Esophagus squamous epithelium (tissue), 5 donors: ENCODE data around the gene ERG. TPM values are rescaled to one million over a fixed set of nuclear protein-coding genes. Genes with fewer than 3 reads are reported as not detected.

Experiments used
- DNase-seq: peaks from one replicate; lab custom pipeline; 2025; lab: John Stamatoyannopoulos, UW
- H3K27ac ChIP-seq, 4 donors: fragments of 200-600 bp; sonication (generic); one replicate each; pipeline ENCODE4 v1.5.1; 2016 to 2019; ENCODE audit warnings: mild to moderate bottlenecking in 1 of 4
- H3K27me3 ChIP-seq, 4 donors: fragments of 200-600 bp; sonication (generic); 1 replicate in 3 of 4; 2 replicates in 1 of 4; pipeline versions ENCODE4 v1.5.1 to v1.6.0; 2017 to 2021; ENCODE audit warnings: antibody characterized with exemption in 1 of 4
- H3K36me3 ChIP-seq, 3 donors: fragments of 200-600 bp; sonication (generic); one replicate each; pipeline ENCODE4 v1.5.1; 2016 to 2019
- H3K4me1 ChIP-seq, 3 donors: fragments of 200-600 bp; sonication (generic); one replicate each; pipeline ENCODE4 v1.5.1; 2017 to 2019
- H3K4me3 ChIP-seq, 4 donors: fragments of 200-600 bp; sonication (generic); 1 replicate in 3 of 4; 2 replicates in 1 of 4; pipeline ENCODE4 v1.5.1; 2016 to 2019; ENCODE audit warnings: mild to moderate bottlenecking in 2 of 4, moderate library complexity in 1 of 4
- H3K9me3 ChIP-seq, 3 donors: fragments of 200-600 bp; sonication (generic); one replicate each; pipeline ENCODE4 v1.5.1; 2016 to 2019
- CTCF ChIP-seq, 6 experiments: fragments of 450-650 bp in 4 of 6; fragments of 200-600 bp in 2 of 6; sonication (generic) in 2 of 6; IDR thresholded peaks; one replicate each; pipeline ENCODE4 v1.5.1; 2016 to 2019; ENCODE audit warnings: antibody characterized with exemption in 6 of 6, mild to moderate bottlenecking in 4 of 6, moderate library complexity in 4 of 6
- POLR2A ChIP-seq, 4 donors: fragments of 450-650 bp; IDR thresholded peaks; one replicate each; pipeline ENCODE4 v1.6.1; 2017; ENCODE audit warnings: antibody characterized with exemption in 4 of 4, mild to moderate bottlenecking in 4 of 4, moderate library complexity in 3 of 4
- whole genome bisulfite sequencing, 2 donors: methylation state at CpG; one replicate each; pipeline ENCODE4 v1.1.5; 2018; 5-methylcytosine and 5-hydroxymethylcytosine counted together
- intact Hi-C: fragments of 100-400 bp; cut with DNase I; formaldehyde crosslinking; loops from one replicate; pipeline ENCODE4 v1.15.0; 2022
- total RNA-seq, 4 donors: library from RNA; depleted of rRNA; stranded (reverse); fragments of >200 nt; gene quantifications; one replicate each; pipeline ENCODE4 v1.1.0, GENCODE V29; 2016
- donor health status: DM: yes; HTN: yes; CAD: no.

The ERG gene
- total RNA-seq, 4 donors from 2014 or later, result 2.5 to 10.9 (median 8.4) TPM

DNA sequence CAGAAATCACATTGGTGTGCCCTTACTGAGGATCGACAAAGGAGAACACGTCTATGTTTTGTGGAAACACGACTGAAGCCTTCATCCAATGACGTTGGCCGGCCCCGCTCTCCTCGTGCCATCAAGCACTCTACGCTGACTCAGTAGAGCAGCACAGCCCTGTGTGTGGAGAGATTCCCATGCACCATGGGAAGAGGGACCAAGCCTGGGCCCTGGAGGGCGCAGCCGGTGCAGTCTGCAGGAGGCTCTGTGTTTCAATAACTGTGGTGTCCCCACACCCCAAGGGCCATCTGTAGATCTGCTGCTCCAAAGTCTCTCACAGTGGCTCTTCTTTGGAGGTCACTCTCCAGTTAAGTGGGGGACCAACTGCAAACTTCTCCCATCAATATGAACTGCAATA is 144.0 kb downstream of the ERG start:
- Histone ChIP-seq H3K9me3 (no peaks in the 10 kb centered on the region), H3K27me3 (peaks cover 0 to 5% (median 0%) of the 10 kb centered on the region in 4 donors), H3K4me3 (no peak overlapping the region), H3K27ac (no peak overlapping the region), H3K36me3 (no peaks in the 10 kb centered on the region), H3K4me1 (peaks cover 11 to 31% (median 14%) of the 10 kb centered on the region in 3 donors)
- TF ChIP-seq CTCF (IDR thresholded peaks at IDR 0.05), result no peak
- TF ChIP-seq POLR2A (IDR thresholded peaks at IDR 0.05), result no peak
- intact Hi-C loops, result loop anchor here (10.0 kb wide), 1 partner anchor 639 kb away; no protein-coding TSS in a partner anchor
- no peak for DNase-seq
- 82 to 93% methylated on average over 9 to 10 of the region's 10 CpGs for WGBS, 2 donors

DNA sequence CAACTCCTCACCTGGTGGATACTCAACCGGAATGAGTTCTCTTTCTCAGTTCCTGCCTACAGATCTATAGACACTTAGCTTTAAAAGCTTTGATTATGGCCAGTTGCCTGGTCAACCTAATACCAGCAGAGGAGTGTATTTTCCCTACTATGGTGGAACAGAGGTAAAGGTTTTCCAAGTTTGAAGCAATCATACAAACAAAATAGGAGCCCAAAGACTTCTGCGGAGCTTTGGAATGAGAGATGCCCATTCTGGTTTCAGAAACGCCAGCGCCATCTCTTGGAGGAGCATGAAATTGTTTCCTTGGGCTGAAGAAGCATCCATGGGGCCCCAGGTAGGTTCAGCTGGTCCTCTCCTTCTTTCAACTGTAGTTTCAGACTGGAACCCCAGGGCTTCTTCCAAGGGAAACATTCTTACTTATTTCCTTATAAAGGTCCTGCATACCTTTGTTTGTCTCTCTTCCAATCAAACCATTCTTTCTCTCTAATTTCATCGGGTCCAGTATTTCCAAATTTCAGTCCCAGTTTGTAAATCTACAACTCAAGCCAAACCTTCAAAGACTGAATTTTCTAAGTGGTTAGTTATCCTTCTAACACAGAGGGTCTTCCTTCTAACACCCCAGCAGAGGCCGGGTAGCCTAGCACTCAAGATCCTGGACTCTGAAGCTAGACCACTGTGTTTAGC is 145.6 kb downstream of the ERG start:
- peaks cover 0 to 5% (median 0%) of the 10 kb centered on the region in 4 donors for H3K27me3 ChIP-seq
- intact Hi-C loops, result loop anchor here (2.0 to 10.0 kb wide), 2 partner anchors 134 to 638 kb away; no protein-coding TSS in a partner anchor
- peak overlapping the region in 2 of 4 donors; percentile 2 to 6 for H3K4me3 ChIP-seq
- no peak for DNase-seq
- H3K27ac ChIP-seq, result peak overlapping the region; percentile 2 to 40 (median 30)
- peaks cover 11 to 31% (median 14%) of the 10 kb centered on the region in 3 donors for H3K4me1 ChIP-seq
- TF ChIP-seq CTCF (IDR thresholded peaks at IDR 0.05) (peak; percentile 40 to 90 (median 76)), POLR2A (IDR thresholded peaks at IDR 0.05) (no peak)
- H3K9me3 ChIP-seq, result no peaks in the 10 kb centered on the region
- H3K36me3 ChIP-seq, result no peaks in the 10 kb centered on the region
- 32 to 33% methylated on average over 6 of the region's 6 CpGs for WGBS, 2 donors

GRCh38 chr21:38351961-38352521 is 146.2 kb downstream of the ERG start:
- 15 to 16% methylated on average over 10 of the region's 10 CpGs for WGBS, 2 donors
- TF ChIP-seq CTCF (IDR thresholded peaks at IDR 0.05) (no peak), POLR2A (IDR thresholded peaks at IDR 0.05) (no peak)
- no peak for DNase-seq
- intact Hi-C loops, result loop anchor here (2.0 to 10.0 kb wide), 2 partner anchors 133 to 637 kb away; no protein-coding TSS in a partner anchor
- peaks cover 0 to 5% (median 0%) of the 10 kb centered on the region in 4 donors for H3K27me3 ChIP-seq
- peak overlapping the region; percentile 22 to 40 (median 36) for H3K27ac ChIP-seq
- H3K36me3 ChIP-seq, result no peaks in the 10 kb centered on the region
- H3K9me3 ChIP-seq, result no peaks in the 10 kb centered on the region
- H3K4me1 ChIP-seq, result peaks cover 11 to 31% (median 14%) of the 10 kb centered on the region in 3 donors
- H3K4me3 ChIP-seq, result peak overlapping the region in 2 of 4 donors; percentile 2 to 6

DNA sequence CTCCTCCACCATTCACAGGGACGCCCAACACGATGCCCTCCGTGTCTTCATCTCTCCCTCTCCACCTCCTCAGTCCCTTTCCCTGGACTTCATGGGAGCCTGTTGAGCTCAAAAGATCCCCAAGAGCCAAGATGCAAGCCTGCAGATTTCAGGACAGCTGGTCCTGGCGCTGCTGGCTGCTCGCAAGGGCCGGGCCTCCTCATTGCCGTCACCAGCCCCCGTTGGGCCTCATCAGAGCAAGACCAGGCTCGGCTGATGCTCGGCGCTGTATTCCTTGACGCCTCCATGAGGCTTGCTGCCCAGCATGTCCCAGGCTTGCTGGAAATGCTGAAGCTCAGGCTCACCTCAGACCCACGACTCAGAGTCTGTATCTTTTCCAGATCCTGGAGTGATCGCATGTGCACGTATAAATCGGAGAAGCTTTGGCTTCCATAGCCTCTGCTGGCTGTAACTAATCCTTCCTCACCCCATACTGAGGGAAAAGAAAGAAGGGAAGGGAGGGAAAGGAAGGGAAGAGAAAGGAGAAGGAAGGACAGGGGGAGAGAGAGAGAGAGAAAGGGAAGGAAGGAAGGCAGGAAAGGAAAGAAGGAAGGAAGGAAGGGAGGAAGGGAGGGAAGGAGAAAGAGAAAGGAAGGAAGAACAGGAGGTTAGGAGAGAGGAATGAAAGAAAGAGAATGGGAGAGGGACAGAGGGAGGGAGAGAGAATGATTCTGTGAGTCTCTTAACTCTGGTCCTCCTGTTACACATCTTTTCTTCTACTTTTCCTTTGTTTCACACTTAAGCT is 146.9 kb downstream of the ERG start:
- intact Hi-C loops, result loop anchor here (10.0 kb wide), 1 partner anchor 637 kb away; no protein-coding TSS in a partner anchor
- H3K27me3 ChIP-seq, result peaks cover 0 to 5% (median 0%) of the 10 kb centered on the region in 4 donors
- 85 to 88% methylated on average over 11 to 16 of the region's 16 CpGs for WGBS, 2 donors
- H3K27ac ChIP-seq, result peak overlapping the region in 3 of 4 donors; percentile 35 to 40 (median 38)
- no peaks in the 10 kb centered on the region for H3K9me3 ChIP-seq
- H3K4me3 ChIP-seq, result no peak overlapping the region
- TF ChIP-seq POLR2A (IDR thresholded peaks at IDR 0.05), result no peak
- no peak for TF ChIP-seq CTCF (IDR thresholded peaks at IDR 0.05)
- peaks cover 11 to 36% (median 17%) of the 10 kb centered on the region in 3 donors for H3K4me1 ChIP-seq
- H3K36me3 ChIP-seq, result no peaks in the 10 kb centered on the region
- DNase-seq, result no peak
